K562 (cell line): ENCODE measurements around the gene ALDH1A2. TPM values are rescaled to one million over a fixed set of nuclear protein-coding genes. Genes with fewer than 3 reads are reported as not detected.

Experiments used
- BHLHE40 ChIP-seq: IDR thresholded peaks from 2 replicates; pipeline ENCODE4 v1.6.1; 2011; ENCODE audit warnings: low read length, improper control_type of control experiment
- CAMTA2 ChIP-seq: fragments of 250-450 bp; sonication (Bioruptor Pico); conservative IDR thresholded peaks from 2 replicates; pipeline ENCODE4 v1.5.1; 2022
- MBD2 ChIP-seq: sonication (generic); IDR thresholded peaks from 2 replicates; pipeline ENCODE4 v1.6.1; 2016; ENCODE audit warnings: low read depth, borderline replicate concordance
- MLX ChIP-seq, 2 experiments: fragments of 450-650 bp in 1 of 2; sonication (generic) in 1 of 2; formaldehyde crosslinking; conservative IDR thresholded peaks; 2 replicates each; pipeline versions ENCODE4 v1.4.0 to v1.8.1; 2020 to 2022; ENCODE audit warnings: mild to moderate bottlenecking in 1 of 2, missing genetic modification reagents in 1 of 2
- NFYB ChIP-seq: IDR thresholded peaks from 2 replicates; pipeline ENCODE4 v1.6.1; 2011; ENCODE audit warnings: mild to moderate bottlenecking, moderate library complexity; ENCODE audit not compliant: insufficient read length; ENCODE audit errors: extremely low read depth
- NR2C1 ChIP-seq, 2 experiments: fragments of 450-650 bp; IDR thresholded peaks; 2 replicates each; pipeline ENCODE4 v1.6.1; 2017; ENCODE audit warnings: mild to moderate bottlenecking in 2 of 2, antibody characterized with exemption in 1 of 2, inconsistent platforms in 1 of 2, missing compliant biosample characterization in 1 of 2, missing genetic modification characterization in 1 of 2
- NR2C2 ChIP-seq, 2 experiments: fragments of 200-800 bp in 1 of 2; sonication (Bioruptor generic) in 1 of 2; sonication (generic) in 1 of 2; formaldehyde crosslinking in 1 of 2; IDR thresholded peaks; 2 replicates each; pipeline versions ENCODE4 v1.6.1 to v1.8.0; 2016 to 2022; ENCODE audit warnings: mild to moderate bottlenecking in 1 of 2, missing compliant biosample characterization in 1 of 2, missing genetic modification characterization in 1 of 2, missing genetic modification reagents in 1 of 2
- PHF21A ChIP-seq: fragments of 450-650 bp; IDR thresholded peaks from 2 replicates; pipeline ENCODE4 v1.6.1; 2017; ENCODE audit warnings: low read depth, borderline replicate concordance
- RBBP5 ChIP-seq: fragments of 200-600 bp; sonication (generic); IDR thresholded peaks from 2 replicates; pipeline ENCODE4 v1.6.1; 2012; ENCODE audit warnings: borderline replicate concordance, mild to moderate bottlenecking, low read length, control low read depth, inconsistent platforms; ENCODE audit not compliant: insufficient read depth, poor library complexity, severe bottlenecking
- REST ChIP-seq, 2 experiments: fragments of 450-650 bp; formaldehyde crosslinking in 1 of 2; IDR thresholded peaks; 2 replicates each; pipeline versions ENCODE4 v1.4.0 to v1.6.1; 2014 to 2020; ENCODE audit warnings: mild to moderate bottlenecking in 2 of 2, borderline replicate concordance in 1 of 2, low read depth in 1 of 2
- ZBTB43 ChIP-seq: sonication (generic); formaldehyde crosslinking; IDR thresholded peaks from 2 replicates; pipeline ENCODE4 v1.8.0; 2023; ENCODE audit warnings: mild to moderate bottlenecking, missing genetic modification reagents
- ZNF143 ChIP-seq: sonication (generic); formaldehyde crosslinking; IDR thresholded peaks from 2 replicates; pipeline ENCODE4 v1.9.0; 2022; ENCODE audit warnings: mild to moderate bottlenecking, missing genetic modification reagents
- ZNF696 ChIP-seq: fragments of 250-450 bp; sonication (Bioruptor Pico); conservative IDR thresholded peaks from 2 replicates; pipeline ENCODE4 v1.4.0; 2020; ENCODE audit warnings: mild to moderate bottlenecking, moderate library complexity
- polyA plus RNA-seq, 8 experiments: library from polyadenylated mRNA; depleted of rRNA in 4 of 8; stranded (reverse) in 5 of 8; unstranded in 3 of 8; fragments of >200 nt; fragmentation: Nextera tagmentation in 2 of 8; fragmentation: Illumina TruSeq in 1 of 8; extraction: Ambion mirVana in 2 of 8; extraction: Trizol in 1 of 8; gene quantifications; 2 replicates each; pipeline versions ENCODE4 v1.2.1 to v1.2.3, GENCODE V29; 2011 to 2014; ENCODE audit warnings: inconsistent platforms in 1 of 8, missing spikeins in 1 of 8
- total RNA-seq, 7 experiments: library from RNA; depleted of rRNA in 6 of 7; stranded (reverse); fragments of >200 nt in 6 of 7; fragmentation: Illumina TruSeq in 2 of 7; extraction: Trizol in 2 of 7; gene quantifications; 2 replicates each; pipeline versions ENCODE4 v1.2.1 to v1.2.3, GENCODE V29; 2011 to 2021; ENCODE audit warnings: low replicate concordance in 1 of 7

Gene ALDH1A2
- total and polyA plus RNA-seq, 9 of the 15 experiments (the other 6 are each of a cell fraction or from before 2014, with no cell fraction given): 115 to 393 (median 333) TPM

- TF ChIP-seq REST (IDR thresholded peaks at IDR 0.05; ENCODE audit: borderline replicate concordance) (no peak), REST (CRISPR knock-in tag; IDR thresholded peaks at IDR 0.05; ENCODE audit: low read depth) (peak; percentile 30; the same call in 1 of the 2 replicates), ZNF143 (CRISPR knock-in tag) (no peak), NR2C2 (CRISPR knock-in tag; IDR thresholded peaks at IDR 0.05) (no peak), NR2C2 (tag; IDR thresholded peaks at IDR 0.05) (peak; percentile 46; the same call in 1 of the 2 replicates), NR2C1 (IDR thresholded peaks at IDR 0.05) (no peak), NR2C1 (tag; IDR thresholded peaks at IDR 0.05) (no peak), CAMTA2 (CRISPR knock-in tag) (no peak), MLX (CRISPR knock-in tag; conservative IDR thresholded peaks at IDR 0.05) (no peak), PHF21A (no peak), NFYB (no peak), RBBP5 (peak; percentile 98), BHLHE40 (peak; percentile 10; the same call in 1 of the 2 replicates), ZBTB43 (CRISPR knock-in tag) (no peak), MBD2 (no peak), ZNF696 (no peak)
Measured at GRCh38 chr15:58064980-58065444, 499 bp downstream of the ALDH1A2 start (continued).
